GM18526 (cell line): ENCODE results near the gene THBS2.

Experiments used
- POLR2A ChIP-seq: IDR thresholded peaks from 3 replicates; pipeline ENCODE4 v1.6.1; 2011; ENCODE audit not compliant: insufficient read length; ENCODE audit errors: extremely low read depth

Gene THBS2

DNA sequence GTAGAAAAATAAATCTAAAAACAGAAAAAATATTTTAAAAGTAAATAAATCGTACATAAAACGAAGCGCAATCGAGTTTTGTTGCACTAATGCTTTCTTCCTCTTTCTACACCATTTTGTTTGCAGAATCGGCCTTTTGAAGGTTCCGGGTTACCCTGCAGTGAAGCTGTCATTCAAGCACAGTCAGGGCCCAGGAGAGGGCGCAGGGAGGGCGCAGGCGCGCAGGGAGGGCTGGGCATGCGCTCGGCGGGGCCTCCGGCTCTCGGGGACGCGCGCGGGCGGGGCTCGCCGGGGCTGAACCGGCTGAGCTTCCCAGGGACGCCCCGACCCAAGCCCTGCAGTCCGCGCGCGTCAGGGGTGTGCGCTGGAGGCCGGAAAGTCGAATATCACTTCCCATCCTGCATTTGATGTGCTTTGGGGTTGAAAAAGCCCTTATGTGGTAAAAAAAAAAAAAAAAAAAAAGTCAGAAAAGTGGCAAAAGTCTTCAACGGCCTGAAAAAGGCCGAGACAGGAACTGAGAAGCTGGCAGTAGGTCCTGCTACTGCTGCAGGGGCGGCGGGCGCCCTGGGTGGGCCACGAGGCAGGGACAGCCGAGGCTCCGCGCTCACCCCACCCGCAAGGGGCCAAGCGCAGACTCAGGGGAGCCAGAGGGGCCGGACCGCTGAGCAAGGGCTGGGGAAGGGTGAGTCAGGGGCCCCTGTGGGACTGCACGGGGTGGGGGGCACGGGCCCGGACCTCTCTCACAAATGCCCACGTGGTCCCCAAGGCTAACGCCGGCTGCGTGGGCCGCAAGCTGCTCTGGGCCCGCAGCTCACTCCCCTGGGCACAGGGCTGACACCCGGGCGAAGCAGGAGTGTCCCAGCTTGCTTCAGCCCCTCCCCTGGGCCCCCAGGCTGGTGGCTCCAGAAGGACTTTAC lies 40.5 kb downstream of the THBS2 start:
- TF ChIP-seq POLR2A = no peak

GRCh38 chr6:169212436-169212835 lies 41.2 kb downstream of the THBS2 start:
- TF ChIP-seq POLR2A = no peak

DNA sequence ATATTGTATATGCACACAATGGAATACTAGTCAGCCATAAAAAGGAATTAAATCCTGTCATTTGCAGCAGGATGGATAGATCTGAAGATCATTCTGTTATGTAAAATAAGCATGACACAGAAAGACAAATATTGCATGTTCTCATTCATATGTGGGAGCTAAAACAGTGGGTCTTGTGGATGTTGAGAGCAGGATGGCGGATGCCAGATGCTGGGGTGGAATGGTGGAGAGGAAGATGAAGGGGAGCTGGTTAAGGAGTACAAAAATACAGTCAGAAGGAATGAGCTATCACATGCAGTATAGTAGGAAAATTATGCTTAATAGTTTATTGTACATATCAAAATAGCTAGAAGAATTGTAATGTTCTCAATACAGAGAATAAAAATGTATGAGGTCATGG lies 41.8 kb downstream of the THBS2 start:
- TF ChIP-seq POLR2A = no peak

DNA sequence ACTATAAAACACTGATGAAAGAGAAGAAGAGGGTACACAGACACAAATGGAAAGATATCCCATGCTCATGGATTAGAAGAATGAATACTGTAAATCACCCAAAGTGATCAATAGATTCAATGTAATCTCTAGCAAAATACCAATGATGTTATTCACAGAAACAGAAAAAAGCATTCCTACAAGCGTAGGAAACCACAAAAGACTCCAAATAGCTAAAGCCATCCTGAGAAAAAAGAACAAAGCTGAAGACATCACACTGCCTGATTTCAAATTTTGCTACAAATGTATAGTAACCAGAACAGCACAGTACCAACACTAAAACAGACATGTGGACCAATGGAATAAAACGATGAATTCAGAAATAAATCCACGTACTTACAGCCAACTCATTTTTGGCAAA lies 43.0 kb downstream of the THBS2 start:
- no peak for TF ChIP-seq POLR2A

- TF ChIP-seq POLR2A = no peak
Observed at GRCh38 chr6:169208011-169208410, 45.6 kb downstream of the THBS2 start.

DNA sequence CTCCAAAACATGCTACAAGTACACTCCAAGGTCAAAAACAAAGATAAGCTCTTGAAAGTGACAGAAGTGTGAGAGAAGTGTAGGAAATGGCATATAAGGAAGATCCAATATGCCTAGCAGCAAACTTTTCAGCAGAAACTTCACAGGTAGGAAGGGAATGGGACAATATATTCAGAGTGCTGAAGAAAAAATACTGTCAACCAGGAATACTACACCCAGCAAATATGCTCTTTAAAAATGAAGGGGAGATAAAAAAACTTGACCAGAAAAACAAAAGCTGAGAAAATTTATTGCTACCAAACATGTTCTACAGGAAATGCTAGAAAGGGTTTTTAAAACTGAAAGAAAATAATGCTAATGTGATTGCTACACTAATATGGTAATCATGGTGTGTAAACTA lies 46.2 kb downstream of the THBS2 start:
- no peak for TF ChIP-seq POLR2A

DNA sequence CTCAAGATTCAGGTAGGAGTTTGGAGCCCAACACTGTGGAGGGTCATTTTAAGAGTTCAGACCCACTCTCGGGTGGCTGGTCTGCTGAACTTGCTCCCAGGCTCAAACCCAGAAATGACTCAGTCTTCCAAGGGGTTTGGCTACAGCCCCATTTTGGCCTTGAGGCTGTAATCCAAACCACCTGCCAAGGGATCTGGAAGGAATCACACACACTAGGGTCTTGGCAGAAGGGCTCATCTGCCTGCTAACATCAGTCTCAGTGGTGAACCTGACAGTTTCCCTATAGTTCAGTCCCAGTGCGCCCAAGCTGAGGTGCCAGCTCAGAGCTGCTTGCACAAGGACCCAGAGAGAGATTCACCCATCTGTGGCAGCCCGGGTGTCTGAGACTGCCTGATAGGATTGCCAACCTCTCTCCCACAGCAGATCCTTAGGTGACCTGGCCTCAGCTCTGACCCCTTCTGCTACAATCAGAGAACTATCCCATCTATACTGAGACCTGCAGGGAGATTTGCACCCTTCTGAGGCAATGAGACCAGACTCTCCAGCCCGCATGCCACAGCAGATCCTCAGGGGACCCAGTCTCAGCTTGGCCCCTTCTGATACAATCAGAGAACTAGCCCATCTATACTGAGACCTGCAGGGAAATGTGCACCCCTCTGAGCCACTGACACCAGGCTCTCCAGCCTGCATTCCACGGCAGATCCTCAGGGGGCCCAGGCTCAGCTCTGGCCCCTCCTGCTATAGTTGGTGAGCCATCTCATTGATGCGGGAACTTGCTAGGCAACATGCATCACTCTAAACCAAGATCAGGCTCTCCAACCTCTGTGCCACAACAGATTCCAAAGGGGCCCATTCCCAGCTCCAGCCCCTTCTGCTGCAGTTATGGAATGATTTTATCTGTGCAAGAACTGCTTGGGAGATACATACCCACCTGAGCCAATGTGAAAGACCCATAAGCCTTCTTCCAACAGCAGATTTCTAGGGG lies 48.2 kb downstream of the THBS2 start:
- no peak for TF ChIP-seq POLR2A

- TF ChIP-seq POLR2A = no peak
Observed at GRCh38 chr6:169204167-169204566, 49.5 kb downstream of the THBS2 start.

GRCh38 chr6:169201985-169202384 lies 51.7 kb downstream of the THBS2 start:
- no peak for TF ChIP-seq POLR2A

DNA sequence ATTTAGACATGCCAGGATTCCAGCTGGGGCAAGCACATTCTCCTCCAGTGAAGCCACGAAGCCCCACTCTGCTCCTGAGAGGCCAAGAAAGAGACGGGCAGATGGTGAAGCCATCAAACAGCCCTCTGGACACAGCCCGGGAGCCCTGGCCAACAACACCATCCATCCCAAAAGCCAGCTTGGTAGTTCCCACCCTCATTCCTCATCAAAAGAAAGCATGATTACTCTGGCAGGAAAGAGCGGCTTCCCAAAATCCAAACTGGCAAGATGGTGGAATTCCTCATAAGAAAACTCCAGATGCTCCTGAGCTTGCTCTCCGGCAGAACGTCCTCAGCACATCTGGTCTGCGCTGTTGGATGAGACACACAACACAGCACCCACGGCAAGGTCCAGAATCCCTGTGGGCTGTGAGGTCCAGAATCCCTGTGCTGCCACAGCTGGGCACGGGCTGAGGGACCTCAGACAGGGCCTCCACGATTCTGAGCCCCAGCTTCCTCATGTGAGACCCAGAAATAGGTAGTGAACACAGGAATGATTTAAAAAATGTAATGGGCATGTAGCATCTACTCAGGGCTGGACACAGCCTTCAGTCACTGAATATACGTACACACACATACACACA lies 52.6 kb downstream of the THBS2 start:
- no peak for TF ChIP-seq POLR2A

- no peak for TF ChIP-seq POLR2A
Observed at GRCh38 chr6:169199625-169200335, 53.9 kb downstream of the THBS2 start.

GRCh38 chr6:169198885-169199284 lies 54.8 kb downstream of the THBS2 start:
- no peak for TF ChIP-seq POLR2A

GRCh38 chr6:169194737-169195136 lies 58.9 kb downstream of the THBS2 start:
- TF ChIP-seq POLR2A = no peak

GRCh38 chr6:169190970-169191369 lies 62.7 kb downstream of the THBS2 start:
- no peak for TF ChIP-seq POLR2A

- no peak for TF ChIP-seq POLR2A
Observed at GRCh38 chr6:169190144-169190584, 63.5 kb downstream of the THBS2 start.
